HG03460 (cell line): Measurements from ENCODE around the gene GPHN.

ENCODE experiments used
- ATAC-seq: cut with Tn5 transposase; IDR thresholded peaks from one replicate; pipeline ENCODE4 v1.9.1; 2021; ENCODE audit not compliant: unreplicated experiment

The GPHN gene

GRCh38 chr14:66916421-66916820 lies 408.5 kb downstream of the GPHN start:
- no peak for ATAC-seq

DNA sequence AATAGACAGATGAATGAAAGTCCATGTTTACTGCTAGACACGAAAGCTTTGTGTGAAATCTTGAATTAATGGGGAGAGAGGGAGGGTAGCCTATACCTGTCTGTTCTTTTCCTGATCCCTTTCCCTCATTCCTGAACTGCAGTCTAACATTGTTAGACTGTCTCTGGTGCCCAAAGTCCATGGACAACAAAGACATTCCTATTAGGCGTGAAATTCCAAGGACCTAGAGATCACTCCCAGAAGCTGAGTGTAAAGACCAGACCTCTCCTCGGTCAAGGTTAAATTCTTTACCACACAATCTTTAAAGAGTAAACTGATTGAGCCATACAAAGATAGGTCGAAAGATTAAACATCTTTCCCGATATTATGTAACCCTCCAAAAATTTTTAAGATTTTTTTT lies 410.6 kb downstream of the GPHN start:
- no peak for ATAC-seq

DNA sequence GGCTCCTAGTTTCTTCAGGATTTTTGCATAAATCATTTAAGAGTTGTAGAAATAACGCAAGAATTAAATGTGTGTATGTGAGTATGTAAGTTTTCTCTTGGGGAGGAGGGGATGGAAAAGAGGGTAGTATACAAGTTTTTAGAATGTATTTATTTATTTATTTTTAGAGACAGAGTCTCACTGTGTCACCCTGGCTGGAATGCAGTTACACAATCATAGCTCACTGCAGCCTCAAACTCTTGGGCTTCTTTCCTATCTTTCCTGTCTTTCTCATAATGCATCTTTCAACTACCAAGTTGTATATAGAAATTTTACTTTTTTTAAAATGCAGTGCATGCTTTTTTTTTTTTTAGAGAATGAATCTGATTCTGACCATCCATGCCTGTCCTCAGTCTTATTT lies 412.2 kb downstream of the GPHN start:
- ATAC-seq, result no peak

DNA sequence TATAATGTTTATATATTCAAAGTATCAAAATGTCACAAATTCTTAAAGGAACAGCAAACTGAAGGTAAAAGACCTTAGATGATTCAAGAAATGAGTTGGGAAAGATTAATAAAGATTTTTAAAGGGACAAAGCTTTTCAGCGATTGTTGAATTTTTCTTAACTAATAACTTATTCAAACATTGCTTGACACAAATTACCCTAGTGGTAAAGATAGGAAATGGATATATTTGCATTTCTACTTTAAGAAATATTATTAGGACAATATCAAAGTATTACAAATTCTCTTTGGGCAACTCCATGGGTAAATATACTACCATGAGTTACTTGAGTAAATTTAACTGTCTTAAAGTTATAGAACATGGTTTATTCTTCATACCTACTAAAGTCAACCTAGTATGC lies 415.3 kb downstream of the GPHN start:
- ATAC-seq, result no peak

- ATAC-seq, result no peak
These were observed 431.5 kb downstream of the GPHN start for GRCh38 chr14:66939409-66939808.

DNA sequence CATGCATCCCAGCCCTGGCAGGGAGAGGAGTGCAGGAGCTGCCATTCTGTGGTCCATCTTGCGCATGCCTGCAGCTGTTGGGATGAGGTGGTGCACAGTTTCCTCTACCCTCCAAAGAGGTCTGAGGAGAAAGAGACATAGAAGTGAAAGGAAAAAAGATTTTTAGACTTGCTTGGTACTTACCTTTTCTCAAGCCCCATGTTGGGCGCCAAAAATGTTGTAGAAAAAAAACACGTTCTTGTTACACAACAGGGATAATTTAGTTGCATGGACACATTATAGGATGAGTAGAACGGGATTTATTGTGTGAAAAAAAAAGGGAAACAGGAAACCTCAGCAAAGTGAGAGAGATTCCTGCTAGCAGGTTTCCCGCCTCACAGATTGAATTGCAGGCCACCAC lies 436.9 kb downstream of the GPHN start:
- ATAC-seq, result no peak

DNA sequence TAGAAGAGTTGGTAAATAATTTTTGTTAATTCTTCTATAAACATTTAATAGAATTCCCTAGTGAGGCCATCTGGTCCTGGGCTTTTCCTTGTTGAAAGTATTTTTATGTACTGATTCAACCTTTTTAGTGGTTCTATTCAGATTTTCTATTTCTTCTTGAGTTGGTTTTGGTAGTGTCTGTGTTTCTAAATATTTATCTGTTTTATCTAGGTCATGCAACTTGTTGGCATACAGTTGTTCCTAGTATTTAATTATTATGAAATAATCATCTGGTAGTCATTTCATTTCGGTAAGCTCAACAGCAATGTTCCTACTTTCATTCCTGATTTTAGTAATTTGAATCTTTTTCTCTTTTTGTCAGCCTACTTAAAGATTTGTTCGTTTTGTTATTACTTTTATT lies 447.2 kb downstream of the GPHN start:
- ATAC-seq, result no peak

GRCh38 chr14:66959437-66960050 lies 451.6 kb downstream of the GPHN start:
- no peak for ATAC-seq

- ATAC-seq, result no peak
These were observed 457.9 kb downstream of the GPHN start for GRCh38 chr14:66965831-66966230.

- ATAC-seq, result no peak
These were observed 464.5 kb downstream of the GPHN start for GRCh38 chr14:66972469-66972868.

- no peak for ATAC-seq
These were observed 466.6 kb downstream of the GPHN start for GRCh38 chr14:66974397-66975025.

DNA sequence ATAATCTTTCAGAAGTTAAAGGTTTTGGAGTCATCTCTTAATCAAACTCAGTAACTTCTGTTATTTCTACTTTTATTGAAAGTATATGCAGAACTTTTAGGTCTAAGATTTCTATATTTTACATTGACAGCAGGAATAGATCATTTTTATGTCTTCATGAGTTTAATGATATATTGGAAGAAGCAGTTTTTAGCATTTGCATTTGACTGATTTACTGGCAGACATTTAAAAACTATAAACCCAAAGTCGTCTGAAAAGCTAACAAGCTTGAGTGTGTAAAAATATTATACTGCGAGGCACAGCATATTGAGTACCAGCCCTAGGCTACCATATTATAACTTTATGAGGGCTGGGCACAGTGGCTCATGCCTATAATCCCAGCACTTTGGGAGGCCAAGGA lies 467.3 kb downstream of the GPHN start:
- no peak for ATAC-seq

GRCh38 chr14:66979101-66979974 lies 471.4 kb downstream of the GPHN start:
- ATAC-seq, result no peak

GRCh38 chr14:66982247-66982646 lies 474.3 kb downstream of the GPHN start:
- no peak for ATAC-seq

DNA sequence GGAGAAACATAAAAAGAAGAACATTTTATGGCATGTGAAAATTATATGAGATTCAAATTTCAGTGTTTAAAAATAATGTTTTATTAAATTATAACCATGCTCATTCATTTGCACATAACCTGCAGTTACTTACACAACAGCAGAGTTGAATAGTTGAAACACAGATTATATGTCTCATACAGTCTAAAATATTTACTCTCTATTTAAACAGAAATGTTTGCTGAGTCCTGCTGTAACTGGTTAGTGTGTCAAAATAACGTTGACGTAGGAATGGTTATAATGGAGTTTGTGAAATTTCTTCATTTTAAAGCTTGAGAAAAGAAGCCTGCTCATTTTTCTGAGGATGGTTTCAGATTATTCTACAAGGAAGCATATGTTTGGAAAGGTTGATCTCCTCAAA lies 484.8 kb downstream of the GPHN start:
- no peak for ATAC-seq

DNA sequence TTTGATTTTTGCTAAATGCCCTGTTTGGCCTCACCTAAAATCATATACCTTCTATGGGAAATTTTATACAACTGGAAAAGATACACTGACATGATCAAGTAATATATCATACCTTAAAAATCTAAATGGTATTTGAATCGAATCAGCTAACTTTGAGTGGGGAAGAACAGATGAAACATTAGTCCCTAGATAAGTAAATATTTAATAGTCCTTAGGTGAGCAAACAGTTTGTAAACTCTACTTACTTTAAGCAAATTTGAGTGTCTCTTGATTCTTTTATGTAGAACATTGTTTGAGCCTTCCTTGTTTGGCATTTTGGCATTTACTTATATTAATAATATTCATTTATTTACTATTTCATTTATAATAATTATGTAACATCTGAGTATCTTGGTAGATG lies 485.6 kb downstream of the GPHN start:
- ATAC-seq, result no peak

DNA sequence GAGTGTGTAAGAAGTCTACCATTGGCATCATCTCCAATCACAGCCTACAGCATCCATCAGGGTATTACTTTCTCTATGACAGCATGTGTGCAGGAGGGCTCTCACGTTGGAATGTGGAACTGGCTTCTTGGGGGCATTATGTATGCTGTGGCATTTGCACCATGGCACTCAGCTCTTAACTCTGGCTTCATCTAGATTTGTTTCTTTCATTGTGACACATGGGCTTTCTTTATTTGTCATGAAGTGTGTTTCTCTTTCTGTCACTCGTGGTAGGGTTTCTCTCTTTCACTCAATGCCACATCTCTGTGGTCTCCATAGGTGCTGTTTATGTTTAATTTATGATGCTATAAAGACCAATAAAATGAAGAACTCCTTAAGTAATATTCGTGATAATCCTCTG lies 490.1 kb downstream of the GPHN start:
- no peak for ATAC-seq

DNA sequence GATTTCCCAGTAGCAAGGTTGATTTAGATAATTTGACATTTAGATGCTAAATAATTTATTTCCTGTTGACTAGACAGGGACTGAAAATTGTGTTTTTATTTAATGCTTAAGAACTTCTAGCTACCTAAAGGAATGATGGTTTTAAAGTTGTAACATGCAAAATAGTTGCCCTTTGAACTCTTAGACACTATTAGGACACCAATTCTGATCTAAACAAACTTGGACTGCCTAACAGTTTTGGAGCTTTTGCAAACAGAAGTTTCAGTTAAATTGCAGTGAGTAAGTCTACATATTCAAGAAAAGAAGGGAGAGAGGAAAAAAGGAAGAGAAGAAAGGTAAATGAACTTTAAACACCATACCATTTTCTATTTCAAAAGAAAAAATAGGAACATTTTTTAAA lies 492.0 kb downstream of the GPHN start:
- ATAC-seq, result no peak

DNA sequence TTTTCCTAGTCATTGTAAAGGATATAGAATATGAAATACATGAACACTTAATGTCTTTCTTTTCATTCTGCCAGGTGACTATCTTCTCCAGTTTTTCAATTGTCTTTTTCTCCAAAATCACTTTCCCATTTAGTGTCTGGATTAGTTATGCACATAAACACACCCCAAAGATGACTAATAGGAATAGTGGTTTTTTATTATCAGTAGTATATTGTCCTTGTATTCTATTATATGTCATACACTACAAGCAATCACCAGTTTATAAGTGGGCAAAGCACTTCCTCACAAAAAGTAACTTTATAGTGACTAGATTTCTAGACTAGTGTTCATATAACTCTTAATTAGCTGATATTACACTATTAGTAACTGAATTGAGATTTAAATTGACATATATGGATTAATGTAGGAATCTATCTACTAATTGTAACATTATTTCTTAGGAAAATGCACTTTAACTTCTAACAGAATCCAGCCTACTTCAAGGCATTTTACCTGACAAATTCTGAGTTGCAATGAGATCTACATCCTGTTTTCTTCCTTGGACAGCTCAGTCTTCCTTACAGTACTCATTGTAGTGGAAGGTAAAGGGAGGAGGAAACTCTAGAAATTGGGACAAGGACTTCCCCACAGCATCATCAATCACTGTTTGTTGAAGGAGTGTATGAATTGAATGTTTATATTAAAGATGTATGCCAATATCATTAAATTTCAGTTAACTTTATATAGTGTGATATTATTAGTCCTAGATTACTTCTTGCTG lies 495.2 kb downstream of the GPHN start:
- ATAC-seq, result no peak

DNA sequence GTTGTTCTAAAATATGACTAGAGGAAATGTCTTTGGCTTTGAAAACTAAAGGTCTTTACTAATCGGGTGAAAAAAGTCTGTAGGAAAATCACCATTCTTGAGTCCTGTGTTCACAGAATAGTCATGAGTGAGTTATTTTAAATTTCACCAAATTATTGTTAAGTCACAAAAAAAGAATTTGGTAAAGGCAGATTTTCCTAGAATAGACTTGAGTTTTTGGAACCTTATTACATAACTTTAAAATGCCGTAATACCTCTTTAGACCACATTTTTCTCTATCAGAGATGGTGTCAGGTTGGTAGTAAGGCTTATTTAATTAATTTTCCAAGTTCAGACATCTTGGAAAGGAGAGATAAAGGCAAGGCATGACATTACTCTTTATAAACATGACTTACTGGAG lies 496.6 kb downstream of the GPHN start:
- no peak for ATAC-seq

DNA sequence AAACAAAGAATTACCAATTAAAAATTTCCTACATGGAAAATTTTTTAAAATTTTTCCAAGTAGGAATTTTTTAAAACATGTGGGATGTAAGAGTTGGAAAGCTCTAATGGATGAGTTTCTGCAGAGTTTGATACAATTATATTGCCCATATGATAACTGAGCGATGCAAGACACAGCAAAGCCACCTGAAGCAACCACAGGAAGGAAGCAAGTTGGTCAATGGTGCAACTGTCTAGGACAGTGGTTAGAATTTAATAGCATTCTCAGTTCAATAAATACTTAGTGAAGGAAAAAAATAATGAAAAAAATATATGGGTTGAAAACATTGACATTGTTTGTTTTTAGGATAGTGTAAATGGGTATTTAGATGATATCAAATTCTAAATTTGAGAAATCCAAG lies 502.7 kb downstream of the GPHN start:
- ATAC-seq, result no peak

DNA sequence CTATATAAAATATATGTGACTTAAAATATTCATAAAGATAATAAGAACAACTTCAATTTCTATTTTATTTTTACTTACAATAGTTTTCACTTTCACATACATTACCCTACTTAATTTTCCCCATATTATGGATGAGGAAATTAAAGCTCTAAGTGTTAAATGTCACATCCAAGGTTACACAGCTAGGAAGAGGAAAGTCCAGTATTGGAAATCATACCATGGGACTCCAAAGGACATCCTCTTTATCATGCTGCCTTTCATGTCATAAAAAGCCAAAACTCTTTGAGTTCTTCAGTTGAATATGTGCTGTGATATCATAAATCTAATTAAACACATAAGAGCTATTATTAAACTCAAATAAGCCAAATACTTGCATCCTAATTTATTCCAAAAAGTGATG lies 508.9 kb downstream of the GPHN start:
- no peak for ATAC-seq
